Progenitor cell of endocrine pancreas (in vitro differentiated cells): Measurements from ENCODE around the gene ZNF770. TPM values are rescaled to one million over a fixed set of nuclear protein-coding genes. Genes with fewer than 3 reads are reported as not detected.
"Not testable (repeated sequence)": the region's sequence is repeated elsewhere in the genome, so short reads cannot be mapped to it uniquely, and the experiment has no call there.

Source experiments
- DNase-seq: peaks from one replicate; pipeline ENCODE4 v3.0.0; 2021; ENCODE audit warnings: low spot score; ENCODE audit not compliant: unreplicated experiment
- H3K27ac Mint-ChIP-seq: 2 replicates; pipeline ENCODE4 v1.8.0; 2021; ENCODE audit warnings: mild to moderate bottlenecking, moderate library complexity, mixed read lengths
- H3K27me3 Mint-ChIP-seq: 2 replicates; pipeline ENCODE4 v1.8.0; 2021; ENCODE audit warnings: mixed read lengths
- H3K36me3 Mint-ChIP-seq: 2 replicates; pipeline ENCODE4 v1.8.0; 2022; ENCODE audit warnings: mixed read lengths; ENCODE audit not compliant: insufficient read depth
- H3K4me1 Mint-ChIP-seq: 2 replicates; pipeline ENCODE4 v1.8.0; 2021; ENCODE audit warnings: low read depth, mixed read lengths
- H3K4me3 Mint-ChIP-seq: 2 replicates; pipeline ENCODE4 v1.8.0; 2021; ENCODE audit warnings: low read depth, mild to moderate bottlenecking, moderate library complexity, mixed read lengths
- H3K9me3 Mint-ChIP-seq: 2 replicates; pipeline ENCODE4 v1.8.0; 2021; ENCODE audit warnings: low read depth, mixed read lengths
- total RNA-seq: library from RNA; stranded (reverse); gene quantifications from 2 replicates; pipeline ENCODE4 v1.2.1, GENCODE V29; 2021
- TF ChIP-seq, protein P1 (sequence below): fragments of 200-600 bp; sonication (generic); IDR thresholded peaks from one replicate; pipeline ENCODE4 v1.5.0; 2021; ENCODE audit warnings: antibody characterized with exemption, mild to moderate bottlenecking; ENCODE audit not compliant: unreplicated experiment

Gene ZNF770
- total RNA-seq, 1 donor from 2014 or later, result 60.1 TPM

DNA sequence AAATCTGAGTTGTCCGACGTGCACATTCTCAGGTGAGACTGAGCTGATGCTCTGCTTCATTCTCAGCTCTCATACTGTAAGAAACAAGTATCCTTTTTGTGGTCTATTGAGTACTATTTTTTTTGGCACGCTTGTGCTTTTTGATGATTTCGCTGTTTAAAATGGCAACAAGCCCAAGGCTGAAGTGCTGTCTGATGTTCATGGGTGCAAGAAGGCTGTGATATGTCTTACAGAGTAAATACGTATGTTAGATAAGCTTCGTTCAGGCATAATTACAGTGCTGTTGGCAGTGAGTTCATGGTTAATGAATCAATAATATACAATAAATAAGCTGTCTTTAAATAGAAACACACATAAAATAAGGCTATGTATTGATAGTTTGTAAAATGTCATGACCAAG lies 45.7 kb downstream of the ZNF770 start:
- H3K36me3 Mint-ChIP-seq, result peaks cover 8% of the 10 kb centered on the region
- no peaks in the 10 kb centered on the region for H3K27me3 Mint-ChIP-seq
- H3K9me3 Mint-ChIP-seq, result no peaks in the 10 kb centered on the region
- TF ChIP-seq, protein P1, sequence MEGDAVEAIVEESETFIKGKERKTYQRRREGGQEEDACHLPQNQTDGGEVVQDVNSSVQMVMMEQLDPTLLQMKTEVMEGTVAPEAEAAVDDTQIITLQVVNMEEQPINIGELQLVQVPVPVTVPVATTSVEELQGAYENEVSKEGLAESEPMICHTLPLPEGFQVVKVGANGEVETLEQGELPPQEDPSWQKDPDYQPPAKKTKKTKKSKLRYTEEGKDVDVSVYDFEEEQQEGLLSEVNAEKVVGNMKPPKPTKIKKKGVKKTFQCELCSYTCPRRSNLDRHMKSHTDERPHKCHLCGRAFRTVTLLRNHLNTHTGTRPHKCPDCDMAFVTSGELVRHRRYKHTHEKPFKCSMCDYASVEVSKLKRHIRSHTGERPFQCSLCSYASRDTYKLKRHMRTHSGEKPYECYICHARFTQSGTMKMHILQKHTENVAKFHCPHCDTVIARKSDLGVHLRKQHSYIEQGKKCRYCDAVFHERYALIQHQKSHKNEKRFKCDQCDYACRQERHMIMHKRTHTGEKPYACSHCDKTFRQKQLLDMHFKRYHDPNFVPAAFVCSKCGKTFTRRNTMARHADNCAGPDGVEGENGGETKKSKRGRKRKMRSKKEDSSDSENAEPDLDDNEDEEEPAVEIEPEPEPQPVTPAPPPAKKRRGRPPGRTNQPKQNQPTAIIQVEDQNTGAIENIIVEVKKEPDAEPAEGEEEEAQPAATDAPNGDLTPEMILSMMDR, result no peak
- H3K4me1 Mint-ChIP-seq, result no peaks in the 10 kb centered on the region
- no peak overlapping the region for H3K4me3 Mint-ChIP-seq
- H3K27ac Mint-ChIP-seq, result no peak overlapping the region
- no peak for DNase-seq

DNA sequence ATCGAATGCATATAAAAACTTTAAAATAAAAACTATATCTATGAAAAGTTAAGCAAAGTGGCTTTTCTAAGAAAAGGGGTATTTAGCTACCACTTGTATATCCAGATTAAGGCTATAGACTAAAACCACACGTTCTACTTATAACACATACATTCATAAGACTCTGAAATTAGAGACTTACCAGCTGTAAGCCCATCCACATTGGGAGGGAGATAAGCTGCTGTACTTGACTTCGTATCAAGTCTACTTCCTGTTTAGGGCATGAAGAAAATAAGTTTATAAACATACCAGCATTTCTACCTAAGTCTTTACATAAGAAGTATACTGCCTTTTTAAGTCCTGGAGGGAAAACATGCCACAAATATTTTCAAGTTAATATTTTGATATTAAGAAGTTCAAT lies 46.3 kb downstream of the ZNF770 start:
- Mint-ChIP-seq H3K4me1 (no peaks in the 10 kb centered on the region), H3K9me3 (no peaks in the 10 kb centered on the region), H3K27ac (no peak overlapping the region), H3K27me3 (no peaks in the 10 kb centered on the region), H3K4me3 (no peak overlapping the region), H3K36me3 (peaks cover 8% of the 10 kb centered on the region)
- TF ChIP-seq, protein P1, result no peak
- no peak for DNase-seq

DNA sequence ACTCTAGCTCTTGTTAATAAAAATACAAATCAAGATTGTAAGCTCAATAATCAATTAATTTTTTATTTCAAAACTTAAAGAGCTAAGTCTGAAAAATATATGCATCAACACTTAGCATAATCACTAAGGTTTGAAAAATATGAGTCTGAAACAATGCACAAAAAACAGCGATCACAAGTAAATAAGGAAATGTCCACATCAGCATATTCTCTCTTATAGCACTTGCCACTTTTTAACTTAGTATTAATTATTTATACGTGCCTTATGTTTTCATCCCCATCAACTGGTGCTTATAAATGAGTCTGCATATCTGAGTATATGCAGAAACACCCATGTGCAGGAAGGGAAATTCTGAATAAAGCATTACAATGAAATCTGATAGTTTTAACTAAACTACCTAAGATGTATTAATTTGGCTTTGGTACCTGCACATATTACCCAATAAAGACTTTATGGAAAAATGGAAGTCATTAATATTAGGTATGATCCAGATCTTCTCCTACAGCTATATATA lies 46.8 kb downstream of the ZNF770 start:
- peaks cover 8% of the 10 kb centered on the region for H3K36me3 Mint-ChIP-seq
- H3K27me3 Mint-ChIP-seq, result no peaks in the 10 kb centered on the region
- TF ChIP-seq, protein P1, result no peak

DNA sequence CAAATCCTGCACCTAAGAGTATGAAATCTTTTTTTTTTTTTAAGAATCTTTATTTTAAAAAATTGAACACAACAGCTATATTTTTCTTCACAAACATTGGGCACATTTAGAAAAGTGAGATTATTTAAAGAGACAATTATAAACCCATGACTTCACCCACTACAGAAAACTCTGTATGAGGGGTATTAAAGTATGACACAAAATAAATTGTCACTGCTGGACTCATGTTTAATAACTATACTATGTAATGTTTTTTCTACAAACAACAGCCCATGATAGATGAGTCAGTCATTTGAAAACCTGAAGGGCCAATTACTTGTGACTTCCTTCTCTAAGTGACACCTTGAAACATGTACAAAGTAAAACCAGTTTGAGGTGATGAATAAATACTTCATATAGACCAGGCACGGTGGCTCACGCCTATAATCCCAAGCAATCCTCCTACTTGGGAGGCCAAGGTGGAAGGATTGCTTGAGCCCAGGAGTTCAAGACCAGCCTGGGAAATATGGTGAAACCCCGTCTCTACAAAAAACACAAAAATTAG lies 54.6 kb downstream of the ZNF770 start:
- no peaks in the 10 kb centered on the region for H3K27me3 Mint-ChIP-seq
- peaks cover 37% of the 10 kb centered on the region for H3K36me3 Mint-ChIP-seq
- TF ChIP-seq, protein P1, result no peak
- no peak for DNase-seq
- H3K4me1 Mint-ChIP-seq, result no peaks in the 10 kb centered on the region
- H3K27ac Mint-ChIP-seq, result no peak overlapping the region
- peaks cover 11% of the 10 kb centered on the region for H3K9me3 Mint-ChIP-seq
- H3K4me3 Mint-ChIP-seq, result no peak overlapping the region

More for the DNA sequence above, 46.8 kb downstream of the ZNF770 start:
- Mint-ChIP-seq H3K9me3 (no peaks in the 10 kb centered on the region), H3K4me1 (no peaks in the 10 kb centered on the region), H3K27ac (no peak overlapping the region), H3K4me3 (no peak overlapping the region)
- DNase-seq, result no peak

DNA sequence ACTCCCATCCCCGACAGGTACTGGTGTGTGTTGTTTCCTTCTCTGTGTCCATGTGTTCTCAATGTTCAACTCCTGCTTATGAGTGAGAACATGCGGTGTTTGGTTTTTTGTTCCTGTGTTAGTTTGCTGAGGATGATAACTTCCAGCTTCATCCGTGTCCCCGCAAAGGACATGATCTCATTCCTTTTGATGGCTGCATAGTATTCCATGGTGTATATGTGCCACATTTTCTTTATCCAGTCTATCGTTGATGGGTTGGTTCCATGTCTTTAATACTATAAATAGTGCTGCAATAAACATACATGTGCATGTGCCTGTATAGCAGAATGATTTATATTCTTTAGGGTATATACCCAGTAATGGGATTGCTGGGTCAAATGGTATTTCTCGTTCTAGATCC lies 59.7 kb downstream of the ZNF770 start:
- Mint-ChIP-seq H3K9me3 (peaks cover 11% of the 10 kb centered on the region), H3K36me3 (peaks cover 45% of the 10 kb centered on the region)
- H3K4me3 Mint-ChIP-seq, H3K27me3 Mint-ChIP-seq, H3K4me1 Mint-ChIP-seq, DNase-seq, H3K27ac Mint-ChIP-seq: not testable (repeated sequence)

Other genes starting within 250 kb of the ZNF770 start
- 0.27 and 0.38 TPM in 2 replicates for gene GJD2, start 233.3 kb downstream of the ZNF770 start, total RNA-seq
- 3.5 and 5.3 TPM in 2 replicates for gene ACTC1, start 192.7 kb downstream of the ZNF770 start, total RNA-seq
- gene AQR, start 18.5 kb downstream of the ZNF770 start, total RNA-seq, result 43.3 and 44.9 TPM in 2 replicates
- gene NANOGP8, start 97.0 kb upstream of the ZNF770 start, total RNA-seq, result 0.36 and 0.75 TPM in 2 replicates